ENCODE data around the gene EHHADH. TPM values are rescaled to one million over a fixed set of nuclear protein-coding genes. Genes with fewer than 3 reads are reported as not detected.

EHHADH gene
- total and polyA plus RNA-seq, 9 of the 15 experiments (the other 6 are each of a cell fraction or from before 2014, with no cell fraction given), result 3.6 to 6.4 (median 5.4) TPM

GRCh38 chr3:185212559-185212958, 41.3 kb downstream of the EHHADH start:
- DNase-seq (ENCODE audit: extremely low read depth in 1 of 4, low spot score in 3 of 4) (no peak), FAIRE-seq (no peak), ATAC-seq (no peak)
- Histone ChIP-seq H3K4me2 (ENCODE audit: insufficient read depth, low read length) (no peak overlapping the region), H3K9me1 (ENCODE audit: control insufficient read depth, insufficient read depth, low read length) (no peaks in the 10 kb centered on the region), H3K9me3 (replicated peaks; ENCODE audit: control insufficient read depth, insufficient read depth, low read depth, low read length) (no peaks in the 10 kb centered on the region), H2AFZ (ENCODE audit: low read depth, low read length) (no peak overlapping the region), H3K27me3 (ENCODE audit: control insufficient read depth in 2 of 2, insufficient read depth in 2 of 2, low read length in 2 of 2) (no peaks in the 10 kb centered on the region), H3K36me3 (ENCODE audit: control insufficient read depth, insufficient read depth, low read length) (no peaks in the 10 kb centered on the region; the same call in 2 of the 3 replicates), H3K79me2 (ENCODE audit: control insufficient read depth, insufficient read depth, low read length) (no peaks in the 10 kb centered on the region), H3K4me1 (replicated peaks in 1 of 2; ENCODE audit: control insufficient read depth in 2 of 2, insufficient read depth in 2 of 2, low read length in 2 of 2) (no peaks in the 10 kb centered on the region), H3K4me3 (no peak overlapping the region), H3K27ac (ENCODE audit: extremely low read depth, low read depth, low read length) (no peak overlapping the region), H3K9ac (ENCODE audit: insufficient read depth in 1 of 2, low read depth in 2 of 2, low read length in 2 of 2) (no peak overlapping the region), H4K20me1 (replicated peaks; ENCODE audit: control insufficient read depth, insufficient read depth, low read length) (no peaks in the 10 kb centered on the region)
- in situ Hi-C loops (cut with MboI) (no loop called here), intact Hi-C loops (cut with micrococcal nuclease) (no loop called here)
- ChIA-PET POLR2A (no interaction called here), CTCF (ENCODE audit: low intra/inter-chr PET ratio) (no interaction called here)
- BruUV-seq (replicated peaks), result no TSS peak
- 35% methylated on average over 5 of the region's 5 CpGs for WGBS (ENCODE audit: insufficient coverage, low coverage, missing lambda C conversion rate)
- TF ChIP-seq MCM7 (IDR thresholded peaks at IDR 0.05) (no peak), PURB (CRISPR knock-in tag; IDR thresholded peaks at IDR 0.05; ENCODE audit: low read depth) (no peak), SRF (CRISPR knock-in tag; IDR thresholded peaks at IDR 0.05) (no peak), SMARCB1 (IDR thresholded peaks at IDR 0.05; ENCODE audit: insufficient read length, low read depth) (no peak), HINFP (tag; conservative IDR thresholded peaks at IDR 0.05; ENCODE audit: low read depth) (no peak), IRF2 (CRISPR knock-in tag; IDR thresholded peaks at IDR 0.05) (no peak), KAT2B (IDR thresholded peaks at IDR 0.05; ENCODE audit: low read depth, low read length) (no peak), MGA (IDR thresholded peaks at IDR 0.05) (no peak), CBFB (CRISPR knock-in tag; IDR thresholded peaks at IDR 0.05) (no peak), KLF10 (CRISPR knock-in tag; IDR thresholded peaks at IDR 0.05) (no peak), SNIP1 (IDR thresholded peaks at IDR 0.05; ENCODE audit: low read depth) (no peak)

All from K562 (cell line).